ENCODE measurements around the gene PFDN2. TPM values are rescaled to one million over a fixed set of nuclear protein-coding genes. Genes with fewer than 3 reads are reported as not detected.

Gene PFDN2
- total and polyA plus RNA-seq, 2 of the 4 experiments (the other 2 are of a cell fraction), result 62.4 to 179 TPM

GRCh38 chr1:161160671-161161145 is 42.9 kb upstream of the PFDN2 start:
- no peak overlapping the region for H2BK15ac ChIP-seq (ENCODE audit: low read depth, low read length)
- H4K8ac ChIP-seq (ENCODE audit: low read depth in 2 of 2, low read length in 2 of 2), result no peak overlapping the region
- 94% methylated on average over 16 of the region's 22 CpGs; no CpG with 5 or more reads in 1 of the 2 experiments for WGBS, 2 experiments (ENCODE audit: extremely low coverage in 2 of 2, insufficient read length in 1 of 2)
- H3K4me1 ChIP-seq (ENCODE audit: control insufficient read depth, insufficient read depth, low read length), result peaks cover 7% of the 10 kb centered on the region
- CTCF ChIA-PET, result interaction anchor here (0.6 kb wide), 1 partner anchor 76 kb away, joined by 3 read pairs; no protein-coding TSS in a partner anchor
- H3K4me2 ChIP-seq (ENCODE audit: low read depth, low read length), result no peak overlapping the region; the same call in 1 of the 2 replicates
- no peaks in the 10 kb centered on the region for H3K27me3 ChIP-seq (ENCODE audit: control insufficient read depth, insufficient read depth, low read length)
- DNase-seq, result no peak
- TF ChIP-seq CTCF (conservative IDR thresholded peaks at IDR 0.05; ENCODE audit: low read depth, low read length) (no peak), BHLHE40 (IDR thresholded peaks at IDR 0.05; ENCODE audit: low read depth, low read length) (no peak), NFE2L2 (IDR thresholded peaks at IDR 0.05; ENCODE audit: low read depth, low read length) (no peak), RAD21 (IDR thresholded peaks at IDR 0.05; ENCODE audit: low read length) (no peak), POLR2A (IDR thresholded peaks at IDR 0.05; ENCODE audit: low read depth, low read length) (no peak), MAZ (IDR thresholded peaks at IDR 0.05; ENCODE audit: borderline replicate concordance, low read depth, low read length) (no peak), SMC3 (IDR thresholded peaks at IDR 0.05; ENCODE audit: low read depth, low read length) (no peak), ELK1 (IDR thresholded peaks at IDR 0.05; ENCODE audit: borderline replicate concordance, low read depth, low read length) (no peak), MAFK (IDR thresholded peaks at IDR 0.05; ENCODE audit: low read depth, low read length) (no peak), MXI1 (IDR thresholded peaks at IDR 0.05; ENCODE audit: borderline replicate concordance, low read depth, low read length) (no peak), CHD1 (IDR thresholded peaks at IDR 0.05; ENCODE audit: low read depth, low read length) (no peak), USF2 (IDR thresholded peaks at IDR 0.05; ENCODE audit: low read depth, low read length) (no peak), FOS (IDR thresholded peaks at IDR 0.05; ENCODE audit: low read depth, low read length) (no peak), RCOR1 (IDR thresholded peaks at IDR 0.05; ENCODE audit: insufficient replicate concordance, low read length) (no peak), CEBPB (IDR thresholded peaks at IDR 0.05; ENCODE audit: low read depth, low read length) (no peak), RFX5 (IDR thresholded peaks at IDR 0.05; ENCODE audit: low read depth, low read length) (no peak)
- ATAC-seq (ENCODE audit: low read depth), result no peak
- H3K9ac ChIP-seq (ENCODE audit: low read depth, low read length), result no peak overlapping the region
- no peak overlapping the region for H2BK5ac ChIP-seq (ENCODE audit: low read depth, low read length, poor library complexity, severe bottlenecking)
- H3K9me1 ChIP-seq (ENCODE audit: insufficient read depth, low read length), result peaks cover 9% of the 10 kb centered on the region
- H4K91ac ChIP-seq (ENCODE audit: insufficient read depth, low read depth, low read length), result no peak overlapping the region
- H3K56ac ChIP-seq (ENCODE audit: extremely low read depth, insufficient read depth, low read length), result no peak overlapping the region
- intact Hi-C loops (cut with micrococcal nuclease) (no loop called here), dilution Hi-C loops (cut with HindIII; ENCODE audit: low sequenced_read_pairs, unreplicated experiment) (no loop called here), in situ Hi-C loops (cut with MboI; ENCODE audit: low sequenced_read_pairs) (no loop called here)
- H3K27ac ChIP-seq (ENCODE audit: insufficient read depth, low read length), result no peak overlapping the region
- H3K4ac ChIP-seq (ENCODE audit: low read depth, low read length), result no peak overlapping the region
- no peak overlapping the region for H4K5ac ChIP-seq (ENCODE audit: low read depth, low read length)
- H2BK20ac ChIP-seq (ENCODE audit: low read depth, low read length), result no peak overlapping the region
- POLR2A ChIA-PET (ENCODE audit: unreplicated experiment), result interaction anchor here (0.6 kb wide), 1 partner anchor 681 kb away, joined by 10 read pairs; no protein-coding TSS in a partner anchor
- no peak overlapping the region for H2AFZ ChIP-seq (replicated peaks; ENCODE audit: low read length, poor library complexity)
- H3K4me3 ChIP-seq (ENCODE audit: insufficient read depth, low read depth, low read length), result no peak overlapping the region
- H2BK120ac ChIP-seq (ENCODE audit: low read depth, low read length), result no peak overlapping the region
- H2AK9ac ChIP-seq (replicated peaks; ENCODE audit: low read depth, low read length, poor library complexity), result peak overlapping the region; percentile 97
- H2AK5ac ChIP-seq (ENCODE audit: low read depth, low read length), result no peak overlapping the region
- no peak overlapping the region for H3K18ac ChIP-seq (ENCODE audit: low read depth, low read length)
- no peak overlapping the region for H3K23ac ChIP-seq (ENCODE audit: low read depth, low read length)
- no peak overlapping the region for H3K14ac ChIP-seq (replicated peaks; ENCODE audit: low read depth, low read length)
- H4K20me1 ChIP-seq (ENCODE audit: insufficient read depth, low read length), result no peaks in the 10 kb centered on the region
- peaks cover 36% of the 10 kb centered on the region for H3K36me3 ChIP-seq (ENCODE audit: control insufficient read depth, insufficient read depth, low read length)
- H3K9me3 ChIP-seq (ENCODE audit: control insufficient read depth, insufficient read depth, low read length), result no peaks in the 10 kb centered on the region
- H3K79me1 ChIP-seq (ENCODE audit: low read depth in 1 of 2, low read length in 2 of 2), result peaks cover 12 to 32% of the 10 kb centered on the region in 2 experiments
- BruUV-seq (replicated peaks), result no TSS peak
